Stimulated activated CD8-positive, alpha-beta memory T cell treated with anti-CD3 and anti-CD28 coated beads, Interleukin-2, amount 100 ng/mL, for 48 hours (primary cell): ENCODE measurements around the gene TMEM253.

ENCODE experiments used
- DNase-seq, 2 donors: peaks; one replicate each; pipeline ENCODE4 v3.0.0-alpha.2; 2020; ENCODE audit warnings: low read depth in 2 of 2

The TMEM253 gene

GRCh38 chr14:21071225-21072030 is 29.4 kb upstream of the TMEM253 start:
- peak; percentile 40 to 47 for DNase-seq

GRCh38 chr14:21072031-21072473 is 28.8 kb upstream of the TMEM253 start:
- DNase-seq: no peak

- no peak for DNase-seq
Observed at GRCh38 chr14:21072781-21073339, 28.0 kb upstream of the TMEM253 start.

- DNase-seq: no peak
Observed at GRCh38 chr14:21073921-21074320, 26.9 kb upstream of the TMEM253 start.

- DNase-seq: no peak
Observed at GRCh38 chr14:21074398-21075272, 26.2 kb upstream of the TMEM253 start.

GRCh38 chr14:21075719-21076437 is 25.0 kb upstream of the TMEM253 start:
- no peak for DNase-seq

GRCh38 chr14:21077672-21078071 is 23.2 kb upstream of the TMEM253 start:
- DNase-seq: no peak

- DNase-seq: no peak
Observed at GRCh38 chr14:21078287-21078686, 22.6 kb upstream of the TMEM253 start.

- no peak for DNase-seq
Observed at GRCh38 chr14:21078726-21079125, 22.1 kb upstream of the TMEM253 start.

GRCh38 chr14:21081521-21082142 is 19.2 kb upstream of the TMEM253 start:
- no peak for DNase-seq

GRCh38 chr14:21083565-21084325 is 17.1 kb upstream of the TMEM253 start:
- no peak for DNase-seq

- no peak for DNase-seq
Observed at GRCh38 chr14:21084396-21084795, 16.5 kb upstream of the TMEM253 start.

- DNase-seq: no peak
Observed at GRCh38 chr14:21084998-21085853, 15.6 kb upstream of the TMEM253 start.

GRCh38 chr14:21086908-21087293 is 14.0 kb upstream of the TMEM253 start:
- no peak for DNase-seq

- DNase-seq: no peak
Observed at GRCh38 chr14:21087294-21088091, 13.4 kb upstream of the TMEM253 start.

- no peak for DNase-seq
Observed at GRCh38 chr14:21088687-21089086, 12.2 kb upstream of the TMEM253 start.

GRCh38 chr14:21089271-21089670 is 11.6 kb upstream of the TMEM253 start:
- DNase-seq: no peak

- no peak for DNase-seq
Observed at GRCh38 chr14:21089877-21090193, 11.0 kb upstream of the TMEM253 start.
